MCF 10A (cell line): ENCODE data around the gene POLH. TPM values are rescaled to one million over a fixed set of nuclear protein-coding genes. Genes with fewer than 3 reads are reported as not detected.
A peak's percentile ranks its signal among the peaks of the same experiment; 100 is the strongest.
"Not testable (repeated sequence)": the region's sequence is repeated elsewhere in the genome, so short reads cannot be mapped to it uniquely, and the experiment has no call there.

Experiments used
- BruUV-seq: library from RNA; stranded (reverse); fragments of 400-500 nt; replicated peaks from 2 replicates; lab custom pipeline; 2021; lab: Mats Ljungman, UMichigan
- CTCF ChIA-PET: fragments of 300-600 bp; sonication (Branson Sonifier 250); formaldehyde crosslinking; extraction: SDS; loops from one replicate; lab custom pipeline; 2021; ENCODE audit warnings: antibody characterized with exemption, inconsistent platforms; lab: Yijun Ruan, JAX
- POLR2A ChIA-PET: fragments of 300-600, 350-650 bp; sonication (Branson Sonifier 250); formaldehyde crosslinking; extraction: SDS; loops from one replicate; lab custom pipeline; 2020; ENCODE audit warnings: antibody characterized with exemption, inconsistent platforms; lab: Yijun Ruan, JAX
- DNase-seq: peaks from one replicate; pipeline ENCODE4 v3.0.0-alpha.2; 2018; ENCODE audit not compliant: unreplicated experiment
- H3K27ac Mint-ChIP-seq: one replicate; pipeline ENCODE4 v1.8.0; 2022; ENCODE audit warnings: mild to moderate bottlenecking, low read depth, mixed read lengths; ENCODE audit not compliant: unreplicated experiment
- H3K27me3 Mint-ChIP-seq: one replicate; pipeline ENCODE4 v1.8.0; 2022; ENCODE audit warnings: mixed read lengths; ENCODE audit not compliant: insufficient read depth, unreplicated experiment
- H3K36me3 Mint-ChIP-seq: one replicate; pipeline ENCODE4 v1.8.0; 2022; ENCODE audit warnings: mild to moderate bottlenecking, moderate library complexity, mixed read lengths; ENCODE audit not compliant: insufficient read depth, unreplicated experiment
- H3K4me1 Mint-ChIP-seq: one replicate; pipeline ENCODE4 v1.8.0; 2022; ENCODE audit warnings: mixed read lengths; ENCODE audit not compliant: insufficient read depth, unreplicated experiment
- H3K4me3 Mint-ChIP-seq: one replicate; pipeline ENCODE4 v1.8.0; 2022; ENCODE audit warnings: mild to moderate bottlenecking, moderate library complexity, mixed read lengths; ENCODE audit not compliant: unreplicated experiment
- H3K9me3 Mint-ChIP-seq: one replicate; pipeline ENCODE4 v1.8.0; 2022; ENCODE audit warnings: mixed read lengths; ENCODE audit not compliant: unreplicated experiment
- CTCF ChIP-seq: fragments of 200-600 bp; IDR thresholded peaks from one replicate; pipeline ENCODE4 v1.8.0; 2022; ENCODE audit warnings: antibody characterized with exemption, mild to moderate bottlenecking; ENCODE audit not compliant: unreplicated experiment
- intact Hi-C: fragments of 100-400 bp; cut with micrococcal nuclease; formaldehyde crosslinking; loops from 2 replicates; pipeline ENCODE4 v1.14.1; 2022
- total RNA-seq: library from RNA; stranded (reverse); gene quantifications from 2 replicates; pipeline ENCODE4 v1.2.3, GENCODE V29; 2022

Gene POLH
- total RNA-seq, 1 experiment from 2014 or later = 36.7 TPM

DNA sequence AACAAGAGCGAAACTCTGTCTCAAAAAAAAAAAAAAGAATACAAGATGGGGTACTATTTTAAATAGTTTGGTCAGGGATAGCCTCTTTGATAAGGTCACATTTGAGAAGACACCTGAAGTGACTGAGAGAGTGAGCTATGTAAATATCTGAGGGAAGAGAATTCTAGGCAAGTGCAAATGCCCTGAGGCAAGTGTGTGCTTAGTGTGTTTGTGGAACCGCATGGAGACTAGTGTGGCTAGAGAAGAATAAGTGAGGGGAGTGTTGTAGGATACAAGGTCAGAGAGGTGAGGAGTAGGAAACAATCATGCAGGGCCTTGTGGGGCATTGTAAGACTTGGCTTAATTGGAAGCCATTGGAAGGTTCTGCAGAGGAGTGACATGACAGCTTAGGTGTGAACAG is 72.3 kb downstream of the POLH start:
- H3K27ac Mint-ChIP-seq = no peak overlapping the region
- ChIA-PET CTCF (interaction anchor here (0.6 to 0.9 kb wide), 3 partner anchors 11 to 675 kb away, joined by 3 to 4 read pairs (median 4); no protein-coding TSS in a partner anchor), POLR2A (interaction anchor here (1.5 to 2.0 kb wide), 2 partner anchors 13 to 19 kb away, joined by 7 to 8 read pairs; partner anchors contain the start of genes GTPBP2 and MAD2L1BP)
- no peaks in the 10 kb centered on the region for H3K9me3 Mint-ChIP-seq
- H3K4me1 Mint-ChIP-seq = no peaks in the 10 kb centered on the region
- H3K27me3 Mint-ChIP-seq = no peaks in the 10 kb centered on the region
- intact Hi-C loops = no loop called here
- no TSS peak for BruUV-seq
- TF ChIP-seq CTCF = no peak
- H3K4me3 Mint-ChIP-seq = no peak overlapping the region
- H3K36me3 Mint-ChIP-seq = no peaks in the 10 kb centered on the region
- no peak for DNase-seq

- H3K27me3 Mint-ChIP-seq, DNase-seq, BruUV-seq, H3K9me3 Mint-ChIP-seq, H3K4me1 Mint-ChIP-seq, H3K36me3 Mint-ChIP-seq, H3K27ac Mint-ChIP-seq, intact Hi-C loops, H3K4me3 Mint-ChIP-seq: not testable (repeated sequence)
- POLR2A ChIA-PET = interaction anchor here (1.1 kb wide), 1 partner anchor 16 kb away, joined by 3 read pairs; no protein-coding TSS in a partner anchor
- CTCF ChIA-PET = interaction anchor here (1.3 to 1.4 kb wide), 2 partner anchors 13 to 422 kb away, joined by 5 to 7 read pairs; no protein-coding TSS in a partner anchor
Measured at GRCh38 chr6:43652822-43653221, 76.8 kb downstream of the POLH start.

GRCh38 chr6:43657221-43657802 is 81.3 kb downstream of the POLH start:
- Mint-ChIP-seq H3K36me3 (peaks cover 5% of the 10 kb centered on the region), H3K4me1 (no peaks in the 10 kb centered on the region), H3K27me3 (no peaks in the 10 kb centered on the region), H3K4me3 (no peak overlapping the region), H3K9me3 (no peaks in the 10 kb centered on the region), H3K27ac (no peak overlapping the region)
- no TSS peak for BruUV-seq
- ChIA-PET POLR2A (interaction anchor here (0.8 to 1.0 kb wide), 2 partner anchors 10 kb away, joined by 4 read pairs; no protein-coding TSS in a partner anchor), CTCF (interaction anchor here (0.9 to 2.9 kb wide), 3 partner anchors 10 to 118 kb away, joined by 3 to 19 read pairs (median 4); no protein-coding TSS in a partner anchor)
- no peak for DNase-seq
- intact Hi-C loops = no loop called here
- TF ChIP-seq CTCF = no peak

- no peak for TF ChIP-seq CTCF
- intact Hi-C loops = no loop called here
Measured at GRCh38 chr6:43658161-43658560, 82.2 kb downstream of the POLH start.

GRCh38 chr6:43662948-43663347 is 87.0 kb downstream of the POLH start:
- H3K4me3 Mint-ChIP-seq, CTCF ChIA-PET, BruUV-seq, H3K9me3 Mint-ChIP-seq, intact Hi-C loops, H3K27ac Mint-ChIP-seq, POLR2A ChIA-PET, H3K27me3 Mint-ChIP-seq, DNase-seq: not testable (repeated sequence)
- Mint-ChIP-seq H3K36me3 (peaks cover 21% of the 10 kb centered on the region), H3K4me1 (peaks cover 20% of the 10 kb centered on the region)

More at GRCh38 chr6:43658161-43658560, 82.2 kb downstream of the POLH start:
- H3K36me3 Mint-ChIP-seq = peaks cover 5% of the 10 kb centered on the region
- no peaks in the 10 kb centered on the region for H3K4me1 Mint-ChIP-seq
- H3K27me3 Mint-ChIP-seq = no peaks in the 10 kb centered on the region
- H3K4me3 Mint-ChIP-seq = no peak overlapping the region
- no TSS peak for BruUV-seq
- CTCF ChIA-PET = interaction anchor here (0.7 to 2.9 kb wide), 3 partner anchors 9 to 503 kb away, joined by 3 to 19 read pairs (median 3); no protein-coding TSS in a partner anchor
- no peaks in the 10 kb centered on the region for H3K9me3 Mint-ChIP-seq
- no peak overlapping the region for H3K27ac Mint-ChIP-seq
- POLR2A ChIA-PET = interaction anchor here (0.6 to 1.1 kb wide), 2 partner anchors 30 to 39 kb away, joined by 4 read pairs; partner anchors contain the start of gene MRPS18A
- DNase-seq = peak; percentile 62
